Caco-2 (cell line): ENCODE results near the gene USH2A. TPM values are rescaled to one million over a fixed set of nuclear protein-coding genes. Genes with fewer than 3 reads are reported as not detected.

Source experiments
- BruUV-seq: library from RNA; stranded (reverse); fragments of 400-500 nt; replicated peaks from 2 replicates; lab custom pipeline; 2021; lab: Mats Ljungman, UMichigan
- CTCF ChIA-PET: fragments of 300-600 bp; sonication (Branson Sonifier 250); formaldehyde crosslinking; loops from one replicate; lab custom pipeline; 2022; ENCODE audit warnings: antibody characterized with exemption; lab: Charles Lee
- POLR2A ChIA-PET: fragments of 300-600 bp; sonication (Branson Sonifier 250); formaldehyde crosslinking; loops from one replicate; lab custom pipeline; 2022; ENCODE audit warnings: antibody characterized with exemption; lab: Charles Lee
- DNase-seq, 2 experiments: peaks; one replicate each; pipeline versions ENCODE4 v3.0.0 to v3.0.0-alpha.2; 2020 to 2022
- H3K27me3 ChIP-seq: replicated peaks from 2 replicates; pipeline ENCODE4 v1.6.0; 2011; ENCODE audit warnings: low read length; ENCODE audit not compliant: control insufficient read depth, insufficient read depth
- H3K36me3 ChIP-seq: 2 replicates; pipeline ENCODE4 v1.5.1; 2011; ENCODE audit warnings: low read length; ENCODE audit not compliant: control insufficient read depth, insufficient read depth
- H3K4me1 ChIP-seq: fragments of 250-450 bp; sonication (Bioruptor Pico); 2 replicates; pipeline ENCODE4 v1.5.1; 2020; ENCODE audit warnings: mild to moderate bottlenecking
- H3K4me3 ChIP-seq: 2 replicates; pipeline ENCODE4 v1.5.1; 2011; ENCODE audit warnings: low read depth, mild to moderate bottlenecking, control low read depth, low read length
- H3K9me3 ChIP-seq: fragments of 250-450 bp; sonication (Bioruptor Pico); 2 replicates; pipeline ENCODE4 v1.5.1; 2020; ENCODE audit warnings: mild to moderate bottlenecking, moderate library complexity
- H3K27ac Mint-ChIP-seq: one replicate; pipeline ENCODE4 v1.8.0; 2022; ENCODE audit warnings: mixed read lengths; ENCODE audit not compliant: unreplicated experiment
- H3K27me3 Mint-ChIP-seq: one replicate; pipeline ENCODE4 v1.8.0; 2022; ENCODE audit warnings: mixed read lengths; ENCODE audit not compliant: insufficient read depth, unreplicated experiment
- H3K36me3 Mint-ChIP-seq: one replicate; pipeline ENCODE4 v1.8.0; 2022; ENCODE audit warnings: mild to moderate bottlenecking, mixed read lengths; ENCODE audit not compliant: insufficient read depth, unreplicated experiment
- H3K4me1 Mint-ChIP-seq: one replicate; pipeline ENCODE4 v1.8.0; 2022; ENCODE audit warnings: low read depth, mixed read lengths; ENCODE audit not compliant: unreplicated experiment
- H3K4me3 Mint-ChIP-seq: one replicate; pipeline ENCODE4 v1.8.0; 2022; ENCODE audit warnings: mild to moderate bottlenecking, moderate library complexity, mixed read lengths; ENCODE audit not compliant: unreplicated experiment
- H3K9me3 Mint-ChIP-seq: one replicate; pipeline ENCODE4 v1.8.0; 2022; ENCODE audit warnings: mixed read lengths; ENCODE audit not compliant: unreplicated experiment
- intact Hi-C: fragments of 100-400 bp; cut with micrococcal nuclease; formaldehyde crosslinking; loops from one replicate; pipeline ENCODE4 v1.10.0; 2022; ENCODE audit not compliant: unreplicated experiment
- total RNA-seq: library from RNA; stranded (reverse); gene quantifications from 2 replicates; pipeline ENCODE4 v1.2.3, GENCODE V29; 2022
- TF ChIP-seq, protein P1 (sequence below), 2 experiments: fragments of 200-600 bp in 1 of 2; IDR thresholded peaks; 1 replicate in 1 of 2; 2 replicates in 1 of 2; pipeline versions ENCODE4 v1.5.1 to v1.8.0; 2011 to 2022; ENCODE audit warnings: antibody characterized with exemption in 1 of 2, control low read depth in 1 of 2, inconsistent platforms in 1 of 2, low read depth in 1 of 2, low read length in 1 of 2, mild to moderate bottlenecking in 1 of 2, moderate library complexity in 1 of 2; ENCODE audit not compliant: insufficient read depth in 1 of 2, severe bottlenecking in 1 of 2, unreplicated experiment in 1 of 2

The USH2A gene
- total RNA-seq, 1 experiment from 2014 or later: 0.11 TPM

DNA sequence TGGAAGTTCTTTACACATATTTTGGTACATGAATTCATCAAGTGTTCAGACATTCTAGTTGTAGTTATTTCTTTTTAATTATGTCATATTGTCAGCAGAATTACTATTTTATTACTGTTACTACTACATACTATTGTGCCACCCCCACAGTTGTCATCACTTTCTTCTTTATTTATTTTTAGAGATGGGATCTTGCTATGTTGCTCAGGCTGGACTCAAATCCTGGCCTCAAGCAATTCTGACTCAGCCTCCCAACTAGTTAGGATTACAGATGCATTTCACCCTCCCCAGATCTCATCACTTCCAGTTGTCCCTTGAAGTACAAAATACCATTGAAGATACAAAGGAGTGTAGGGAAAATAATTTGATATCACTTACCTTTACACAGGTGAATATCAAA, 598.2 kb downstream of the USH2A start:
- H3K36me3 ChIP-seq: no peaks in the 10 kb centered on the region
- H3K4me3 ChIP-seq: no peak overlapping the region
- ChIA-PET POLR2A (no interaction called here), CTCF (no interaction called here)
- Mint-ChIP-seq H3K36me3 (no peaks in the 10 kb centered on the region), H3K9me3 (peaks cover 15% of the 10 kb centered on the region), H3K27me3 (no peaks in the 10 kb centered on the region), H3K4me3 (no peak overlapping the region), H3K4me1 (no peaks in the 10 kb centered on the region), H3K27ac (no peak overlapping the region)
- H3K4me1 ChIP-seq: no peaks in the 10 kb centered on the region
- TF ChIP-seq, protein P1, sequence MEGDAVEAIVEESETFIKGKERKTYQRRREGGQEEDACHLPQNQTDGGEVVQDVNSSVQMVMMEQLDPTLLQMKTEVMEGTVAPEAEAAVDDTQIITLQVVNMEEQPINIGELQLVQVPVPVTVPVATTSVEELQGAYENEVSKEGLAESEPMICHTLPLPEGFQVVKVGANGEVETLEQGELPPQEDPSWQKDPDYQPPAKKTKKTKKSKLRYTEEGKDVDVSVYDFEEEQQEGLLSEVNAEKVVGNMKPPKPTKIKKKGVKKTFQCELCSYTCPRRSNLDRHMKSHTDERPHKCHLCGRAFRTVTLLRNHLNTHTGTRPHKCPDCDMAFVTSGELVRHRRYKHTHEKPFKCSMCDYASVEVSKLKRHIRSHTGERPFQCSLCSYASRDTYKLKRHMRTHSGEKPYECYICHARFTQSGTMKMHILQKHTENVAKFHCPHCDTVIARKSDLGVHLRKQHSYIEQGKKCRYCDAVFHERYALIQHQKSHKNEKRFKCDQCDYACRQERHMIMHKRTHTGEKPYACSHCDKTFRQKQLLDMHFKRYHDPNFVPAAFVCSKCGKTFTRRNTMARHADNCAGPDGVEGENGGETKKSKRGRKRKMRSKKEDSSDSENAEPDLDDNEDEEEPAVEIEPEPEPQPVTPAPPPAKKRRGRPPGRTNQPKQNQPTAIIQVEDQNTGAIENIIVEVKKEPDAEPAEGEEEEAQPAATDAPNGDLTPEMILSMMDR (IDR thresholded peaks at IDR 0.05; ENCODE audit: insufficient read depth in 1 of 2, low read depth in 1 of 2, low read length in 1 of 2, severe bottlenecking in 1 of 2, unreplicated experiment in 1 of 2): no peak
- H3K27me3 ChIP-seq: no peaks in the 10 kb centered on the region
- no peak for DNase-seq
- no TSS peak for BruUV-seq
- intact Hi-C loops: loop anchor here (2.0 to 10.0 kb wide), 2 partner anchors 118 to 370 kb away; no protein-coding TSS in a partner anchor
- peaks cover 5% of the 10 kb centered on the region; the same call in 1 of the 2 replicates for H3K9me3 ChIP-seq

DNA sequence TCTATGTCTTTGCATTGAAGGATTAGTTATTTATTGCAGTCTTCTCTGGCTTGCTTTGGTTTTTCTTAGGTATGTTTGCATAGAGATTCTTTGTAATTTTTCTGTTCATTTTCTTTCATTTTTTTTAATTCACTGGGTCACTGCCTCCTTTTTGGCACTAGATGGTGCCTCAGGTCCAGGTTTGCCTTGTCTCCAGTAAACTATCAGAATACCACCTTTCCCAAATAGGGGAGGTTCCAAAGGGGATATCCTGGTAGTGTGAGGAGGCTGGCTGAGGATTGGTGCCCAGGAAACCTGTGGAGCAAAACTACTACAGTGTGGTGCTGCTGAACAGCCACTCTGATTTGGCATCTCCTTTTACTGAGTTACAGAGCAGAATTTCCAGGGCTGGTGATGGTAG, 599.0 kb downstream of the USH2A start:
- no peaks in the 10 kb centered on the region for H3K36me3 Mint-ChIP-seq

DNA sequence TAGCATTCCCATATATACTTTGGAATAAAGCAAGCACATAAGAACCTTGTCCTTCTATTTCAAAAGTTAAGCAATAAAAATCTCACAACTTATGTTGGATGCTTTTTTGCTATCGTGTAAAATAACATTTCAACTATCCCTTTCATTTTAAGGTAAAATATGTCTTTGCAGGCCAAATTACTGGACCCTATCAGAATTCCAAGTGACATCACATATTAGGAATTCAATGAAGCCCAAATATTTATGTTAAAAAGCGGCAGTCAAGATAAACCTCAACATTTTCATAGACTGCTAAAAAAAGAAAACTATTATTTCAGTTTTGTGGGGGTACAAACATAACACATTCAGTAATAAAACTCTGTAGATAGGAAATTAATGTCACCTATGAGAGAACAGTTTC, 604.1 kb downstream of the USH2A start:
- no peaks in the 10 kb centered on the region for H3K27me3 ChIP-seq
- H3K9me3 Mint-ChIP-seq: peaks cover 10% of the 10 kb centered on the region
- no TSS peak for BruUV-seq
- H3K4me1 ChIP-seq: no peaks in the 10 kb centered on the region
- no peak overlapping the region for H3K4me3 ChIP-seq
- intact Hi-C loops: no loop called here
- no peaks in the 10 kb centered on the region for H3K4me1 Mint-ChIP-seq
- DNase-seq: no peak
- POLR2A ChIA-PET: no interaction called here
- H3K4me3 Mint-ChIP-seq: no peak overlapping the region
- H3K36me3 Mint-ChIP-seq: no peaks in the 10 kb centered on the region
- H3K36me3 ChIP-seq: no peaks in the 10 kb centered on the region
- no peaks in the 10 kb centered on the region for H3K27me3 Mint-ChIP-seq
- CTCF ChIA-PET: no interaction called here
- peaks cover 5% of the 10 kb centered on the region; the same call in 1 of the 2 replicates for H3K9me3 ChIP-seq
- H3K27ac Mint-ChIP-seq: no peak overlapping the region
- TF ChIP-seq, protein P1 (IDR thresholded peaks at IDR 0.05; ENCODE audit: insufficient read depth in 1 of 2, low read depth in 1 of 2, low read length in 1 of 2, severe bottlenecking in 1 of 2, unreplicated experiment in 1 of 2): no peak

More for the DNA sequence above, 599.0 kb downstream of the USH2A start:
- ChIA-PET POLR2A (no interaction called here), CTCF (no interaction called here)
- TF ChIP-seq, protein P1 (IDR thresholded peaks at IDR 0.05; ENCODE audit: insufficient read depth in 1 of 2, low read depth in 1 of 2, low read length in 1 of 2, severe bottlenecking in 1 of 2, unreplicated experiment in 1 of 2): peak; percentile 32 to 73
- BruUV-seq: no TSS peak
- Mint-ChIP-seq H3K4me1 (no peaks in the 10 kb centered on the region), H3K9me3 (peaks cover 15% of the 10 kb centered on the region), H3K27me3 (no peaks in the 10 kb centered on the region), H3K27ac (no peak overlapping the region), H3K4me3 (no peak overlapping the region)
- Histone ChIP-seq H3K36me3 (no peaks in the 10 kb centered on the region), H3K9me3 (peaks cover 5% of the 10 kb centered on the region; the same call in 1 of the 2 replicates), H3K27me3 (no peaks in the 10 kb centered on the region), H3K4me1 (no peaks in the 10 kb centered on the region), H3K4me3 (no peak overlapping the region)
- intact Hi-C loops: loop anchor here (1.0 to 10.0 kb wide), 6 partner anchors 53 to 398 kb away; no protein-coding TSS in a partner anchor
- peak in 1 of 2 experiments; percentile 24 for DNase-seq
